Measurements from ENCODE around the gene ABLIM3. TPM values are rescaled to one million over a fixed set of nuclear protein-coding genes. Genes with fewer than 3 reads are reported as not detected.

The ABLIM3 gene
- polyA plus RNA-seq, 1 experiment, result 25.7 TPM

DNA sequence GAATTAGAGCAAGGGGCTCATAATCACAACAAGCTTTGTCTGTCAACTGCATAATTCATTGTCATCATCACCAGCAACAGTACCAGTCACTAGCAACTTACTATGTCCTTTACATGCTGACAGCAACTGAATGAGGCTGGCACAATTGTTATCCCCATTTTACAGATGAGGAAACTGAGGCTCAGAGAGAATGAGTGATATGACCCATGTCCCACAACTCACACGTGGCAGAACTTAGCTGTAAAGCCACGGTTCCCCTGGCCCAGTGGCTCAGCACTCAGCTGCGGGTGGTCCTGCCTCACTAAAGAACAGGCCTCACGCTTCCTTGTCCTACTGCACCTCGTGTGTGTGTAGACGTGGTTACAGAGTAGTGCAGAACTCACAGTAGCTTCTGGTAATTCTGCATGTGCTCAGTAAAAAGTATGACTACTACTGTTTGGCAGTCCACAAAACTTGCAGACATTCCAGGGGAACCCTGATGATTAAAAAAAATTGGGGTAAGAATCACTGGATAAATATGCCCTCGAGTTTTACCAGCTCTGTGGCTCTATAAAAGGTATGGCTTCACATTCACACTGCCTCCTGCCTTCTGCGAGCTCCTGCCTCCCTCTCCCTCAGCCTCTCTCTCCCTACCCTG lies 160.6 kb downstream of the ABLIM3 start:
- DNase-seq (ENCODE audit: low read depth), result peak; percentile 26
- no peak overlapping the region for H3K4me3 ChIP-seq (ENCODE audit: low read depth, low read length)

DNA sequence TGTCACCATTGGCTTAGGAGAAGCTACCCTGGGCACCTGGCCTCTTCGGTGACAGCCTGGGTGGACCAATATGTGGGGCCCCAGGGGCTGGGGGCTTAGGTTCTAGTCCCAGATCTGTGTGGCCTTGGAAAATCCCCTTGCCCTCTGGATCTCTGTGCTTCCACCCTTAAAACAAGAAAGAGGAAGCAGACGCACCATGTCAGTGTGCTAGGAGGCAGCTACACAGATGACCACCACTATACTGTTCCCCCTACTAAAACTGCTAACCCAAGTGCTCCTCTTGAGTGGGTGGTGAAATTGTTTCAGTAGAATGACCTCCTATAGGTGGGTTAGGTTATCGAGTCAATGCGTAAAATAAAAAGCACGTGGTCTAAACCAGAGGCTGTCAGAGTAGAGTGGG lies 161.3 kb downstream of the ABLIM3 start:
- H3K27me3 ChIP-seq (ENCODE audit: control insufficient read depth, insufficient read depth, low read length), result no peaks in the 10 kb centered on the region
- no peak for DNase-seq (ENCODE audit: low read depth)
- no peak for TF ChIP-seq CTCF (IDR thresholded peaks at IDR 0.05; ENCODE audit: insufficient read depth, low read depth, low read length)
- ChIA-PET POLR2A (no interaction called here), CTCF (interaction anchor here (1.3 to 1.5 kb wide), 2 partner anchors 18 to 34 kb away, joined by 3 read pairs; no protein-coding TSS in a partner anchor)
- no peaks in the 10 kb centered on the region for H3K36me3 ChIP-seq (ENCODE audit: control insufficient read depth, insufficient read depth, low read length)
- H3K4me3 ChIP-seq (ENCODE audit: low read depth, low read length), result no peak overlapping the region

More for the DNA sequence above, 160.6 kb downstream of the ABLIM3 start:
- ChIA-PET POLR2A (no interaction called here), CTCF (interaction anchor here (1.3 to 2.1 kb wide), 3 partner anchors 19 to 66 kb away, joined by 3 to 6 read pairs (median 3); no protein-coding TSS in a partner anchor)
- TF ChIP-seq CTCF (IDR thresholded peaks at IDR 0.05; ENCODE audit: insufficient read depth, low read depth, low read length), result 0 out of 2 replicates have a peak, but pooled peaks have one; percentile 2
- H3K36me3 ChIP-seq (ENCODE audit: control insufficient read depth, insufficient read depth, low read length), result no peaks in the 10 kb centered on the region
- no peaks in the 10 kb centered on the region for H3K27me3 ChIP-seq (ENCODE audit: control insufficient read depth, insufficient read depth, low read length)

DNA sequence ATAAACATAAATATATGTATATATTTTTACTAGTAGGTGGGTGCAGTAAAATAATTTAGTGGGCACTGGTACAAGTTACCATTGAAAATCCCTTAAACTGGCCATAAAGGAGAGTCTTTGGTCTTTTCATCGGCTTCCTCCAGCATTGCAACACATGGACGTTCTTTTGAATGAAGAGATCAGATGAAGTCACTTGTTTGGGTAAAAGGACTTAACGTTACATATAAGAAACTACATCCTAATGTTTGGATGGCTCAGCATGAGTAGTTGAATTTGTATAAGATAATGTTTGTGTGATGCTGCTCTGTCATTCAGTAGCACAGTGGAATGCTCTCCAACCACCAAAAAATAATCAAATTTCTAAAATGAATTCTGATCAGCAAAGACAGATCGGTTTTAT lies 161.9 kb downstream of the ABLIM3 start:
- no peaks in the 10 kb centered on the region for H3K27me3 ChIP-seq (ENCODE audit: control insufficient read depth, insufficient read depth, low read length)
- ChIA-PET CTCF (no interaction called here), POLR2A (no interaction called here)
- no peak overlapping the region for H3K4me3 ChIP-seq (ENCODE audit: low read depth, low read length)
- DNase-seq (ENCODE audit: low read depth), result no peak
- TF ChIP-seq CTCF (IDR thresholded peaks at IDR 0.05; ENCODE audit: insufficient read depth, low read depth, low read length), result no peak
- H3K36me3 ChIP-seq (ENCODE audit: control insufficient read depth, insufficient read depth, low read length), result no peaks in the 10 kb centered on the region

GRCh38 chr5:149304195-149305078 lies 163.1 kb downstream of the ABLIM3 start:
- TF ChIP-seq CTCF (IDR thresholded peaks at IDR 0.05; ENCODE audit: insufficient read depth, low read depth, low read length), result no peak
- POLR2A ChIA-PET, result no interaction called here
- H3K36me3 ChIP-seq (ENCODE audit: control insufficient read depth, insufficient read depth, low read length), result no peaks in the 10 kb centered on the region
- no peaks in the 10 kb centered on the region for H3K27me3 ChIP-seq (ENCODE audit: control insufficient read depth, insufficient read depth, low read length)
- no peak overlapping the region for H3K4me3 ChIP-seq (ENCODE audit: low read depth, low read length)
- CTCF ChIA-PET, result interaction anchor here (1.9 to 2.0 kb wide), 2 partner anchors 13 to 63 kb away, joined by 5 to 6 read pairs; no protein-coding TSS in a partner anchor
- no peak for DNase-seq (ENCODE audit: low read depth)

GRCh38 chr5:149309354-149309753 lies 168.1 kb downstream of the ABLIM3 start:
- ChIA-PET CTCF (interaction anchor here (1.4 to 20.8 kb wide), 3 partner anchors 8 to 72 kb away, joined by 4 to 289 read pairs (median 8); no protein-coding TSS in a partner anchor), POLR2A (no interaction called here)
- no peak for DNase-seq (ENCODE audit: low read depth)
- TF ChIP-seq CTCF (IDR thresholded peaks at IDR 0.05; ENCODE audit: insufficient read depth, low read depth, low read length), result no peak
- no peak overlapping the region for H3K4me3 ChIP-seq (ENCODE audit: low read depth, low read length)
- no peaks in the 10 kb centered on the region for H3K36me3 ChIP-seq (ENCODE audit: control insufficient read depth, insufficient read depth, low read length)
- no peaks in the 10 kb centered on the region for H3K27me3 ChIP-seq (ENCODE audit: control insufficient read depth, insufficient read depth, low read length)
